AG04449 (cell line): Measurements from ENCODE around the gene C11orf68.

Source experiments
- CTCF ChIA-PET: fragments of 350-600 bp; formaldehyde crosslinking; extraction: SDS; loops from one replicate; lab custom pipeline; 2021; ENCODE audit warnings: antibody characterized with exemption; lab: Yijun Ruan, JAX
- POLR2A ChIA-PET: fragments of 400-600, 350-600 bp; formaldehyde crosslinking; extraction: SDS; loops from one replicate; lab custom pipeline; 2020; ENCODE audit warnings: antibody characterized with exemption, inconsistent platforms; lab: Yijun Ruan, JAX
- DNase-seq: peaks from one replicate; pipeline ENCODE4 v3.0.0-alpha.2; 2010; ENCODE audit warnings: low read depth, low spot score
- H3K4me3 ChIP-seq: 2 replicates; pipeline ENCODE4 v1.5.1; 2011; ENCODE audit warnings: low read depth, mild to moderate bottlenecking, control low read depth, low read length
- TF ChIP-seq, protein P1 (sequence below): IDR thresholded peaks from one replicate; pipeline ENCODE4 v1.5.1; 2011; ENCODE audit warnings: mild to moderate bottlenecking, moderate library complexity, low read length, control low read depth, inconsistent platforms; ENCODE audit not compliant: insufficient read depth; ENCODE audit errors: missing control alignments

The C11orf68 gene

GRCh38 chr11:65884716-65885092 is 34.2 kb downstream of the C11orf68 start:
- ChIA-PET POLR2A (interaction anchor here (0.9 to 1.7 kb wide), 6 partner anchors 11 to 34 kb away, joined by 3 to 5 read pairs (median 4); partner anchors contain the start of gene FOSL1), CTCF (interaction anchor here (0.7 to 33.3 kb wide), 43 partner anchors 9 to 268 kb away, joined by 3 to 1090 read pairs (median 6); partner anchors contain the start of genes BANF1, CATSPER1, CFL1 and CTSW)
- no peak overlapping the region; the same call in 1 of the 2 replicates for H3K4me3 ChIP-seq
- TF ChIP-seq, protein P1, sequence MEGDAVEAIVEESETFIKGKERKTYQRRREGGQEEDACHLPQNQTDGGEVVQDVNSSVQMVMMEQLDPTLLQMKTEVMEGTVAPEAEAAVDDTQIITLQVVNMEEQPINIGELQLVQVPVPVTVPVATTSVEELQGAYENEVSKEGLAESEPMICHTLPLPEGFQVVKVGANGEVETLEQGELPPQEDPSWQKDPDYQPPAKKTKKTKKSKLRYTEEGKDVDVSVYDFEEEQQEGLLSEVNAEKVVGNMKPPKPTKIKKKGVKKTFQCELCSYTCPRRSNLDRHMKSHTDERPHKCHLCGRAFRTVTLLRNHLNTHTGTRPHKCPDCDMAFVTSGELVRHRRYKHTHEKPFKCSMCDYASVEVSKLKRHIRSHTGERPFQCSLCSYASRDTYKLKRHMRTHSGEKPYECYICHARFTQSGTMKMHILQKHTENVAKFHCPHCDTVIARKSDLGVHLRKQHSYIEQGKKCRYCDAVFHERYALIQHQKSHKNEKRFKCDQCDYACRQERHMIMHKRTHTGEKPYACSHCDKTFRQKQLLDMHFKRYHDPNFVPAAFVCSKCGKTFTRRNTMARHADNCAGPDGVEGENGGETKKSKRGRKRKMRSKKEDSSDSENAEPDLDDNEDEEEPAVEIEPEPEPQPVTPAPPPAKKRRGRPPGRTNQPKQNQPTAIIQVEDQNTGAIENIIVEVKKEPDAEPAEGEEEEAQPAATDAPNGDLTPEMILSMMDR = peak; percentile 100
- no peak for DNase-seq

DNA sequence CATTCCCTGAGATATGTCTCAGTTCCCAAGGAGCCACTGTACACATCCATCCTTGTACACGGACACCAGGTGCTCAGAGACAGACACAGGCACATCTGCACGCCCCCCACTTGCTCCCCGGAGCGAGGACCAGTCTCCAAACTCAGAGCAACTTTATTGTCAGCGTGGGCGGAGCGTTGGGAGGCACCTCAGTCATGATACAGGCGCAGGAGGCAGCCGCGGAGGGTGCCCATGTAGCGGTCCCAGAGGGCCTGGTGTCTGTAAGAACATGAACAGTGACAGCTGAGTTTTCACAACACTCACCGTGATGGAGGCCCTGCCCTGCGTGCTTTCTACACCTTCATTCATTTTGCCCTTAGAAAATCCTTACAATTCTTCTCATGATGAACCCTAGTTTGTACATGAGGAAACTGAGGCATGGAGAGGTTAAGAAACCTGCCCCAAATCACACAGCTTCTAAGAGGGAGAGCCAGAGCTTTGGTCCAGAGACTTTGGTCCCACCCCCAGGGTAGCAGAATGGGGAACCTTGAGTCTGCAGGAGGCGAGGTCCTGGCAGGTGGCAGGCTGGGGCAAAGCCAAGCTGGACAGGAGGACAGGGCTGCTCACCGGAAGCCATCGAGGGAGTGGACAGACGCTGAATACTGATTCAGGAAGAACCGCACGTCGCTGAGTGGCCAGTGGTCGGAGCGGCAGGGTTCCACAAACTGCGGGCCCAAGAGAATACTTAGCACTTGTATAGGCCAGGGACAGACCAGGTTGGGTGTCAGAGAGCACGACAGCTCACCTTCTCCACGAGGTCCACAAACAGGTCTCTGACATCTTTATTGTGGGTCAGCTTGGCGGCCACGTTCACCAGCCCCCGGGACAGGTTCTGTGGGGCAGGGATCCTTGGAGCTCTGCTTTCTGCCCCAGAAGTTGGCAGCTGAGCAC is 34.8 kb downstream of the C11orf68 start:
- no peak for DNase-seq
- CTCF ChIA-PET = interaction anchor here (0.7 to 33.3 kb wide), 42 partner anchors 9 to 251 kb away, joined by 3 to 1090 read pairs (median 6); partner anchors contain the start of genes BANF1, CATSPER1, CFL1 and CTSW
- POLR2A ChIA-PET = interaction anchor here (1.1 to 1.7 kb wide), 4 partner anchors 10 to 34 kb away, joined by 3 to 5 read pairs (median 4); partner anchors contain the start of gene FOSL1

GRCh38 chr11:65883058-65883761 is 35.7 kb downstream of the C11orf68 start:
- no peak overlapping the region for H3K4me3 ChIP-seq
- DNase-seq = no peak
- ChIA-PET POLR2A (interaction anchor here (1.1 kb wide), 1 partner anchor 35 kb away, joined by 3 read pairs; no protein-coding TSS in a partner anchor), CTCF (interaction anchor here (0.9 to 33.3 kb wide), 10 partner anchors 10 to 108 kb away, joined by 3 to 1090 read pairs (median 14); partner anchors contain the start of genes CTSW, EFEMP2, FOSL1 and SART1)
- TF ChIP-seq, protein P1 = no peak

More for the DNA sequence above, 34.8 kb downstream of the C11orf68 start:
- TF ChIP-seq, protein P1 = no peak
- no peak overlapping the region for H3K4me3 ChIP-seq

- DNase-seq = no peak
- CTCF ChIA-PET = interaction anchor here (0.9 to 33.3 kb wide), 6 partner anchors 9 to 186 kb away, joined by 3 to 1090 read pairs (median 11); partner anchors contain the start of genes CCDC85B, CTSW, EFEMP2 and MUS81
- TF ChIP-seq, protein P1 = no peak
- POLR2A ChIA-PET = interaction anchor here (1.8 kb wide), 1 partner anchor 11 kb away, joined by 7 read pairs; the partner anchor contains the start of gene EFEMP2
- H3K4me3 ChIP-seq = no peak overlapping the region
These were observed 36.5 kb downstream of the C11orf68 start for GRCh38 chr11:65882120-65883057.

- TF ChIP-seq, protein P1 = no peak
- H3K4me3 ChIP-seq = no peak overlapping the region
- CTCF ChIA-PET = interaction anchor here (0.6 to 33.3 kb wide), 6 partner anchors 5 to 165 kb away, joined by 3 to 1090 read pairs (median 190); partner anchors contain the start of genes CCDC85B, CTSW, EFEMP2 and FIBP
- DNase-seq = no peak
- POLR2A ChIA-PET = interaction anchor here (0.7 to 1.8 kb wide), 3 partner anchors 9 to 48 kb away, joined by 3 to 7 read pairs (median 3); partner anchors contain the start of gene EFEMP2
These were observed 37.9 kb downstream of the C11orf68 start for GRCh38 chr11:65880844-65881421.
